Measurements from ENCODE around the gene AGBL3.
"Not testable (repeated sequence)": the region's sequence is repeated elsewhere in the genome, so short reads cannot be mapped to it uniquely, and the experiment has no call there.

AGBL3 gene

GRCh38 chr7:135078051-135078450 lies 91.7 kb downstream of the AGBL3 start:
- DNase-seq = no peak

- no peak for DNase-seq
These were observed 92.8 kb downstream of the AGBL3 start for GRCh38 chr7:135079068-135079467.

GRCh38 chr7:135083005-135083404 lies 96.7 kb downstream of the AGBL3 start:
- no peak for DNase-seq

GRCh38 chr7:135088566-135088965 lies 102.3 kb downstream of the AGBL3 start:
- DNase-seq = no peak

GRCh38 chr7:135091717-135092116 lies 105.4 kb downstream of the AGBL3 start:
- DNase-seq = no peak

GRCh38 chr7:135094472-135095237 lies 108.3 kb downstream of the AGBL3 start:
- no peak for DNase-seq

- no peak for DNase-seq
These were observed 109.1 kb downstream of the AGBL3 start for GRCh38 chr7:135095450-135095849.

- DNase-seq = no peak
These were observed 112.1 kb downstream of the AGBL3 start for GRCh38 chr7:135098391-135098790.

GRCh38 chr7:135100856-135101255 lies 114.5 kb downstream of the AGBL3 start:
- DNase-seq = no peak

GRCh38 chr7:135102372-135102771 lies 116.1 kb downstream of the AGBL3 start:
- no peak for DNase-seq

- no peak for DNase-seq
These were observed 123.3 kb downstream of the AGBL3 start for GRCh38 chr7:135109562-135109961.

GRCh38 chr7:135109976-135110375 lies 123.7 kb downstream of the AGBL3 start:
- DNase-seq = no peak

GRCh38 chr7:135111379-135111778 lies 125.1 kb downstream of the AGBL3 start:
- no peak for DNase-seq

- no peak for DNase-seq
These were observed 128.3 kb downstream of the AGBL3 start for GRCh38 chr7:135114622-135115021.

GRCh38 chr7:135117096-135117495 lies 130.8 kb downstream of the AGBL3 start:
- no peak for DNase-seq

GRCh38 chr7:135121868-135122267 lies 135.6 kb downstream of the AGBL3 start:
- no peak for DNase-seq

- DNase-seq = not testable (repeated sequence)
These were observed 138.3 kb downstream of the AGBL3 start for GRCh38 chr7:135124631-135125030.

- DNase-seq = no peak
These were observed 142.6 kb downstream of the AGBL3 start for GRCh38 chr7:135128931-135129330.

- no peak for DNase-seq
These were observed 143.3 kb downstream of the AGBL3 start for GRCh38 chr7:135129579-135129978.

- DNase-seq = no peak
These were observed 157.8 kb downstream of the AGBL3 start for GRCh38 chr7:135143885-135144668.

GRCh38 chr7:135147341-135147898 lies 161.1 kb downstream of the AGBL3 start:
- no peak for DNase-seq

- no peak for DNase-seq
These were observed 161.8 kb downstream of the AGBL3 start, which contains the start of gene TMEM140 for GRCh38 chr7:135147899-135148721. TSS of gene TMEM140 (plus strand) at chr7:135148072. CDS start at chr7:135164442, 16,370 bp downstream.
